ENCODE results near the gene NCMAP.

NCMAP gene

DNA sequence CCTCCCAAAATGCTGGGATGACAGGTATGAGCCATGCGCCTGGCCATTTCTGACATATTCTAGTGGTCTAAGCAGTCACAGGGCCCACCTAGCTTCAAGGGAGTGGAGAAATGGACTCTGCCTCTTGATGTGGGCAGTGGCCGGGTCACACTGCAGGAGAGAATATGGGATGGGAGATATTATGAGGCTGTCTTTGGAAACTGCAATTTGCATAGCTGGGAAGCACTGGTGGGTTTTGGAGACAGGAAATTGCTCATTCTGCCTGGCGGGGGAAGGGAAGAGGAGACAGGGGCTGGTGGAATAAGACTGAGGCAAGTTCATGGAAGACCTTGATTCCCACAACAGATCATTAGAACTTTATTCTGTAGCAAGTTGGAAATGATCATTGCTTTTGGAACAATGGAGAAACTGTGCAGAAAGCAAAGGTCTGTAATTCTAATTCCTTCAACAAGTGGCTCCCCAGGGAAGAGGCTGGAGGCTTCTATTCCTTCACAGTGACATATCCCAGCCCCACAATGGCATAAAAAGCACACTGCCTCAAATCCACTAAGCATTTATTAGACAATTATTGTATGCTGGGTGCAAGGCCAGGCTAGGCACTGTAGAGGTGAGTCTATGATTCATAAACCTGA lies 10.5 kb downstream of the NCMAP start:
- no peak overlapping the region for H3K4me3 ChIP-seq (ENCODE audit: low read length)
- H3K79me2 ChIP-seq (ENCODE audit: control insufficient read depth, low read length): no peaks in the 10 kb centered on the region
- H3K4me1 ChIP-seq (ENCODE audit: control insufficient read depth, low read length): peaks cover 43% of the 10 kb centered on the region
- H3K9me2 ChIP-seq (replicated peaks; ENCODE audit: control insufficient read depth, low read length): no peaks in the 10 kb centered on the region
- H4K20me1 ChIP-seq (ENCODE audit: control insufficient read depth, insufficient read depth, low read depth, low read length): no peaks in the 10 kb centered on the region
- H3K27ac ChIP-seq (ENCODE audit: low read depth, low read length): no peak overlapping the region
- peak overlapping the region; percentile 6 for H3K4me2 ChIP-seq (ENCODE audit: low read length)
- no peaks in the 10 kb centered on the region for H3F3A ChIP-seq (ENCODE audit: control insufficient read depth, insufficient read depth)
- TF ChIP-seq CTCF (IDR thresholded peaks at IDR 0.05; ENCODE audit: low read depth, low read length, poor library complexity, severe bottlenecking): no peak
- TF ChIP-seq EZH2phosphoT487 (IDR thresholded peaks at IDR 0.05; ENCODE audit: borderline replicate concordance, low read length): no peak
- no peaks in the 10 kb centered on the region for H3K36me3 ChIP-seq (ENCODE audit: control insufficient read depth, low read length)
- H3K27me3 ChIP-seq (ENCODE audit: control insufficient read depth, low read length): no peaks in the 10 kb centered on the region
- no peaks in the 10 kb centered on the region for H3K9me3 ChIP-seq (ENCODE audit: control insufficient read depth, insufficient read depth, low read length)

GRCh38 chr1:24567792-24568388 lies 12.0 kb downstream of the NCMAP start:
- Histone ChIP-seq H3K9me3 (ENCODE audit: control insufficient read depth, insufficient read depth, low read length) (no peaks in the 10 kb centered on the region), H3K36me3 (ENCODE audit: control insufficient read depth, low read length) (no peaks in the 10 kb centered on the region), H4K20me1 (ENCODE audit: control insufficient read depth, insufficient read depth, low read depth, low read length) (no peaks in the 10 kb centered on the region), H3K79me2 (ENCODE audit: control insufficient read depth, low read length) (no peaks in the 10 kb centered on the region), H3K27me3 (ENCODE audit: control insufficient read depth, low read length) (no peaks in the 10 kb centered on the region), H3K4me3 (ENCODE audit: low read length) (no peak overlapping the region), H3F3A (ENCODE audit: control insufficient read depth, insufficient read depth) (no peaks in the 10 kb centered on the region), H3K27ac (ENCODE audit: low read depth, low read length) (no peak overlapping the region), H3K4me2 (ENCODE audit: low read length) (no peak overlapping the region), H3K4me1 (ENCODE audit: control insufficient read depth, low read length) (peaks cover 53% of the 10 kb centered on the region), H3K9me2 (replicated peaks; ENCODE audit: control insufficient read depth, low read length) (no peaks in the 10 kb centered on the region)
- TF ChIP-seq EZH2phosphoT487 (IDR thresholded peaks at IDR 0.05; ENCODE audit: borderline replicate concordance, low read length) (no peak), CTCF (IDR thresholded peaks at IDR 0.05; ENCODE audit: low read depth, low read length, poor library complexity, severe bottlenecking) (no peak)

DNA sequence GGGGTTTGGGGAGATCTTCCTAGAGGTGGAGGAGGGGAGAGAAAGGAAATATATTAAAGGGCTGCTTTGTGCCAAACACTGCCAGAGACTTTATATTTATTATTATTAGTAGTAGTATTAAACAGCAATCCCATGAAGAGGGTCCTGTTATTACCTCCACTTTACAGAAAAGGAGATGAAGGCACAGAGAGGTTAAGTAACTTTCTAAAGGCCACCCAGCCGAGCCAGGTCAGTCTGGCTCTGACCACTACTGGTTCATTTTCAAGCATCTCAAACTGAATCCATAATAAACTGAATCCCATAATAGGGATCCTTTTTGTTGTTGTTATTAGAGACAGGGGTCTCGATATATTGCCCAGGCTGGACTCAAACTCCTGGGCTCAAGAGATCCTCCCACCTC lies 12.6 kb downstream of the NCMAP start:
- Histone ChIP-seq H3K4me3 (ENCODE audit: low read length) (no peak overlapping the region), H3K9me2 (replicated peaks; ENCODE audit: control insufficient read depth, low read length) (no peaks in the 10 kb centered on the region), H4K20me1 (ENCODE audit: control insufficient read depth, insufficient read depth, low read depth, low read length) (no peaks in the 10 kb centered on the region), H3K4me2 (ENCODE audit: low read length) (no peak overlapping the region), H3K79me2 (ENCODE audit: control insufficient read depth, low read length) (no peaks in the 10 kb centered on the region), H3K36me3 (ENCODE audit: control insufficient read depth, low read length) (no peaks in the 10 kb centered on the region), H3K4me1 (ENCODE audit: control insufficient read depth, low read length) (peaks cover 55% of the 10 kb centered on the region), H3K27ac (ENCODE audit: low read depth, low read length) (no peak overlapping the region), H3K9me3 (ENCODE audit: control insufficient read depth, insufficient read depth, low read length) (no peaks in the 10 kb centered on the region), H3K27me3 (ENCODE audit: control insufficient read depth, low read length) (no peaks in the 10 kb centered on the region), H3F3A (ENCODE audit: control insufficient read depth, insufficient read depth) (no peaks in the 10 kb centered on the region)
- TF ChIP-seq CTCF (IDR thresholded peaks at IDR 0.05; ENCODE audit: low read depth, low read length, poor library complexity, severe bottlenecking) (no peak), EZH2phosphoT487 (IDR thresholded peaks at IDR 0.05; ENCODE audit: borderline replicate concordance, low read length) (no peak)
